NCI-H2081 (cell line): Measurements from ENCODE around the gene FERD3L.

ENCODE experiments used
- DNase-seq, 2 experiments: peaks; one replicate each; lab custom pipeline; 2025; lab: John Stamatoyannopoulos, UW

Gene FERD3L

GRCh38 chr7:19099924-19100323, 45.3 kb downstream of the FERD3L start:
- DNase-seq: no peak

DNA sequence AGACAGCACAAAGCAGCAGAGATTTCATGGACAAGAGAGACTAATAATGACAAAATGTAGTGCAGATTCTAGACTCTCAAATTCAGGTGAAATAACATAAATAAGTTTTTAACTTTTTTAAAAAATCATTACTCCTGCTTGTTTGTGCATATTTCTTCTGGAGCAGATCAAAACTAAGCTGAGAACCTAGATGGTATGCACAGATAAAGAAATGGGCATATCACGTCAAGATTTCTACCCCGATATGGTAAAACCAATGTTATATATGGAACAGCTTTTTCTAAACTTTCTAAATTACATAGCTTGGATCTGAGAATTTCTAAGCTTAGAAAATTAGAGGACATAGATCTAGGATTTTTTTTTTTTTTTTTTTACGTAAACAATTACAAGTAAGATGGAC, 46.0 kb downstream of the FERD3L start:
- DNase-seq: no peak

GRCh38 chr7:19098510-19098909, 46.7 kb downstream of the FERD3L start:
- no peak for DNase-seq

DNA sequence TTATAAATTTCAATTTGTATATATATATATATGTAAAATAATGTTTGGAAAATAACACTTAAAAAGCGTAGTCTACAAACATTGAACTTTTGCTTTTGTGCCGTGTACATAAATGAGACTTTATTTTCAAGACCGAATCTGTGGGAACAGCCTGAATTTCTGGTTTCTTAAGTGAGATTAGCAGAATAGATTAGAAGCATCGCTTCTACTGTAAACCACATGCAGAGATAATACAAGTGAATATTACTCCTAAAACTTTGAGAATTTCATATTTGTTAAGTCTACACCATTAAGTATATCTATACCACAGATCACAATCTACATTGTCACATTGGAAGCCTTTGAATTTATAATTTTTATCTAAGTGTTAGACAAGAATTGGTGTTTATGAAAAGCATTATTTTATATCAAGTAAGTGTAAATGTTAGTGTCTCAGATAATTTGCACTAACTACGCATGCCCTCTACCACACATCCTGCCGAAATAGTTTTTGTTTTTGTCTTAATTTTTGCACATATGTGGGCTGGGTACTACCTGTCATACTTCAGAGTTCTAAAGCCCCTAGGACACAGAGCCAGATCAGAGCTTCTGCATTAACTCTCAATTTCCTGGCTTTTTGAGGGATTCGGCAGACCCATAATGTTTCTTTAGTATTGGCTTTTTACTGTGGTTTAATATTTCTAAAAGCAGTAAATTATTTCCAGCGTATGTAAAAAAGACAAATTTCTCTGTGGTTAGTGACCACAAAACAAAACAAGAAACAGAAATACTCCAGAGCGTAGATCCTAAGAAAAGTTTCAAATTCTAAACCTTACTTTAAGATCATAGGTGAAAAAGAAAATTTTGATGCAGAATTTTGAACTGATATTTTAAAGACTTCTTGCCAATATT, 47.8 kb downstream of the FERD3L start:
- DNase-seq: no peak

- no peak for DNase-seq
These were observed 49.8 kb downstream of the FERD3L start for GRCh38 chr7:19095353-19095860.
